RWPE2 (cell line): ENCODE measurements around the gene SLC26A5.
A peak's percentile ranks its signal among the peaks of the same experiment; 100 is the strongest.

Source experiments
- ATAC-seq: fragments of 200-7000 bp; cut with Tn5 transposase; 3 replicates; pipeline ENCODE4 v1.9.1; 2021; ENCODE audit warnings: low read depth
- DNase-seq: peaks from one replicate; pipeline ENCODE4 v3.0.0-alpha.2; 2020; ENCODE audit warnings: low spot score
- H3K27ac ChIP-seq: fragments of 450-650 bp; 2 replicates; pipeline ENCODE4 v1.5.1; 2017; ENCODE audit warnings: mild to moderate bottlenecking; ENCODE audit not compliant: poor library complexity, severe bottlenecking
- H3K27me3 ChIP-seq: fragments of 250-450 bp; sonication (Bioruptor Pico); 2 replicates; pipeline ENCODE4 v1.5.1; 2021; ENCODE audit warnings: mild to moderate bottlenecking, moderate library complexity; ENCODE audit not compliant: insufficient read depth, poor library complexity, severe bottlenecking
- H3K36me3 ChIP-seq: fragments of 250-450 bp; sonication (Bioruptor Pico); 2 replicates; pipeline ENCODE4 v1.5.1; 2020; ENCODE audit warnings: low read depth, mild to moderate bottlenecking, moderate library complexity
- H3K4me1 ChIP-seq: fragments of 250-450 bp; sonication (Bioruptor Pico); 2 replicates; pipeline ENCODE4 v1.5.1; 2021; ENCODE audit warnings: mild to moderate bottlenecking, moderate library complexity; ENCODE audit not compliant: insufficient read depth, poor library complexity, severe bottlenecking
- H3K4me3 ChIP-seq: fragments of 250-450 bp; sonication (Bioruptor Pico); 2 replicates; pipeline ENCODE4 v1.5.1; 2021; ENCODE audit warnings: mild to moderate bottlenecking, moderate library complexity; ENCODE audit not compliant: severe bottlenecking
- H3K9me3 ChIP-seq: fragments of 250-450 bp; sonication (Bioruptor Pico); 2 replicates; pipeline ENCODE4 v1.5.1; 2021; ENCODE audit warnings: mild to moderate bottlenecking, moderate library complexity; ENCODE audit not compliant: severe bottlenecking
- TF ChIP-seq, protein P1 (sequence below): fragments of 450-650 bp; IDR thresholded peaks from one replicate; pipeline ENCODE4 v1.5.1; 2017; ENCODE audit warnings: mild to moderate bottlenecking, moderate library complexity; ENCODE audit not compliant: poor library complexity, severe bottlenecking

Gene SLC26A5

DNA sequence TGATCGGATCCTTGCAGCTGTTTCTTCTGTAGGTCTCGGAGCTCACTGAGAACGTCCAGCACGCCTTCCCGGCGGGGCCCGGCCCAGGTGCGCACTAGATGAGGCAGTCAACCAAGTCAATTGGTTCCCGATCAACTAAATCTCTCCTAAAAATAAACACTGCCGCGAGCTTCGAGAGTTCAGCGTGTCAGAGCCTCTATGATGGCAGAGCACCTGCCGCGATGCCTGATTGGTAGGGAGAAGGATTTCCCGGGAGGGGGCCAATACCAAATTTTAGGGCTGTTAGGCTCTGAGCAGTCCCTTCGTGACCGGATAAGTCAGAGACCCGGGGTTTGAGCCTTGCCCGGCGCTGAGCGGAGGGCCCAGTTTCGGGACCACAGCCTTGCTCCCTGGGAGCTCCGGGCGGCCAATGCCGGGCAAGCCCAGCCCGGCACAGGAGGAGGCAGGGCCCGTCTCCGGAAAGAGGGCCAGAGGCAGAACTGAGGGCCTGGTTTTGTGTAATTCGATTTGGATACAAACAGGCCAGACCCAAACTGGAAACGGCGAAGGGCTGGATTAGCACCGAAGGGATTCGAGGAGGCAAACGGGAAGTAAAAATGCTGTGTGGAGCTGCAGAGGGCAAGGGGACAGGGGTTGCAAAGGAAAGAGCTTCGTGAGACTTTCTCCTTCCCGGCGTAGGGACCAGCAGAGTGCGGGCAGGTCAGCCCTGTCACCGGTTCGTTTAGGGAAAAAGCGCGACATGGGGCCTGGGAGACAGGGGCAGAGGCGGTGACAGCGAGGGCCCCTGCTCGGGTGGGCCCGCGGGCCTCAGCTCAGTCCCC is 569 bp downstream of the SLC26A5 start:
- DNase-seq (no peak), ATAC-seq (peak; percentile 17; the same call in 2 of the 3 replicates)
- peak overlapping the region; percentile 24 for H3K4me3 ChIP-seq
- H3K36me3 ChIP-seq, result no peaks in the 10 kb centered on the region
- H3K27ac ChIP-seq, result no peak overlapping the region
- TF ChIP-seq, protein P1, sequence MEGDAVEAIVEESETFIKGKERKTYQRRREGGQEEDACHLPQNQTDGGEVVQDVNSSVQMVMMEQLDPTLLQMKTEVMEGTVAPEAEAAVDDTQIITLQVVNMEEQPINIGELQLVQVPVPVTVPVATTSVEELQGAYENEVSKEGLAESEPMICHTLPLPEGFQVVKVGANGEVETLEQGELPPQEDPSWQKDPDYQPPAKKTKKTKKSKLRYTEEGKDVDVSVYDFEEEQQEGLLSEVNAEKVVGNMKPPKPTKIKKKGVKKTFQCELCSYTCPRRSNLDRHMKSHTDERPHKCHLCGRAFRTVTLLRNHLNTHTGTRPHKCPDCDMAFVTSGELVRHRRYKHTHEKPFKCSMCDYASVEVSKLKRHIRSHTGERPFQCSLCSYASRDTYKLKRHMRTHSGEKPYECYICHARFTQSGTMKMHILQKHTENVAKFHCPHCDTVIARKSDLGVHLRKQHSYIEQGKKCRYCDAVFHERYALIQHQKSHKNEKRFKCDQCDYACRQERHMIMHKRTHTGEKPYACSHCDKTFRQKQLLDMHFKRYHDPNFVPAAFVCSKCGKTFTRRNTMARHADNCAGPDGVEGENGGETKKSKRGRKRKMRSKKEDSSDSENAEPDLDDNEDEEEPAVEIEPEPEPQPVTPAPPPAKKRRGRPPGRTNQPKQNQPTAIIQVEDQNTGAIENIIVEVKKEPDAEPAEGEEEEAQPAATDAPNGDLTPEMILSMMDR, result no peak
- H3K9me3 ChIP-seq, result no peaks in the 10 kb centered on the region
- peaks cover 4% of the 10 kb centered on the region for H3K4me1 ChIP-seq
- peaks cover 50% of the 10 kb centered on the region for H3K27me3 ChIP-seq

DNA sequence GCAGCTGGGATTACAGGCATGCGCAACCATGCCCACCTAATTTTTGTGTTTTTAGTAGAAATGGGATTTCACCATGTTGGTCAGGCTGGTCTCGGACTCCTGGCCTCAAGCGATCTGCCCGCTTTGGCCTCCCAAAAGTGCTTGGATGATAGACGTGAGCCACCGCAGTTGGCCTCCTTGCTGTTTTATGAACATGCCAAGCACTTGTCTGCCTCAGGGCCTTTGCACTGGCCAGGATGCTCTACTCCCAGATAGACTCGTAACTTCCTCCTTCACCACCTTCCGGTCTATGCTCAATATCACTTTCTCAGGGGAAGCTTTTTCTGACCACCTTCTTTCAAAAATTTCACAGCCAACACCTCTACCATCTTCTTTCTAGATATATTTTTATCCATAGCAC is 6.3 kb downstream of the SLC26A5 start:
- no peak overlapping the region for H3K27ac ChIP-seq
- H3K9me3 ChIP-seq, result peaks cover 3% of the 10 kb centered on the region
- ATAC-seq (no peak), DNase-seq (no peak)
- peaks cover 25% of the 10 kb centered on the region for H3K27me3 ChIP-seq
- no peak overlapping the region for H3K4me3 ChIP-seq
- H3K4me1 ChIP-seq, result no peaks in the 10 kb centered on the region
- no peaks in the 10 kb centered on the region for H3K36me3 ChIP-seq
- TF ChIP-seq, protein P1, result no peak

DNA sequence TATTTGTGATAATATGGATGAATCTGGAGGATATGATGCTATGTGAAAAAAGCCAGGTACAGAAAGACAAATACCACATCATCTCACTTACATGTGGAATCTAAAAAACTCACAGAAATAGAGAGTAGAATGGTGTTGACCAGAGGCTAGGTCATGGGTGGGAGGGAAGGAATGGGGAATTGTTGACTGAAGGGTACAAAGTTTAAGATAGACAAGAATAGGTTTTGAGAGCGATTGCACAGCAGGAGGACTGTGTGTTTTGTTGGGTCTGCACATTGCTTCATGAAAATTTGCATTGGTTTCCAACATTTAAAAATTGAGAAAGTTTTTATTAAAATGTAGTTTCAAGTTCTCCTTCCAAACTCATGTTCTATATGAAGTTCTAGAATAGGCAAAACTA is 8.4 kb downstream of the SLC26A5 start:
- no peaks in the 10 kb centered on the region for H3K36me3 ChIP-seq
- H3K4me1 ChIP-seq, result no peaks in the 10 kb centered on the region
- no peak overlapping the region for H3K27ac ChIP-seq
- ATAC-seq, result no peak
- TF ChIP-seq, protein P1, result no peak
- H3K27me3 ChIP-seq, result peaks cover 5% of the 10 kb centered on the region
- no peak for DNase-seq
- peaks cover 3% of the 10 kb centered on the region for H3K9me3 ChIP-seq
- no peak overlapping the region for H3K4me3 ChIP-seq

DNA sequence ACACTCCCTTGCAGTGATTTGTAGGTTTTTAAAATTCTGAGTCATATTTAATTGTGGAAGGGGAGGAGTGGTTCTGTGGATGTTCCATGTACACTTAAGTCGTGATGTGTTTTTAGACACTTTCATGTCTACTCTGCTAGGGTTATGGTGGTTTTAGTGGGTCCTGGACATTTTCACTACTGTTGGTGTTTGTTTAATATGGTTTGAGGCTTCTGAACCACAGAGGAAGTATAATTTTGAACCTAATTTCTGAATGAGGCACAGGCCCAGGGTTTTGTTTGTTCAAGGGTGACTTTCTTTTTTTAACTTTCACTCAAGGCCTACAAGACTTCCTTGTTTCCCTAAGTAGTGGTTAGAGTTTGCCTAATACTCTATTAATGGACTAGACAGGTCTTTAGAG is 13.3 kb downstream of the SLC26A5 start:
- no peaks in the 10 kb centered on the region for H3K36me3 ChIP-seq
- peaks cover 3% of the 10 kb centered on the region for H3K27me3 ChIP-seq
- ATAC-seq (no peak), DNase-seq (no peak)
- TF ChIP-seq, protein P1, result no peak
- H3K27ac ChIP-seq, result no peak overlapping the region
- H3K4me3 ChIP-seq, result no peak overlapping the region
- no peaks in the 10 kb centered on the region for H3K4me1 ChIP-seq
- H3K9me3 ChIP-seq, result peaks cover 3% of the 10 kb centered on the region

DNA sequence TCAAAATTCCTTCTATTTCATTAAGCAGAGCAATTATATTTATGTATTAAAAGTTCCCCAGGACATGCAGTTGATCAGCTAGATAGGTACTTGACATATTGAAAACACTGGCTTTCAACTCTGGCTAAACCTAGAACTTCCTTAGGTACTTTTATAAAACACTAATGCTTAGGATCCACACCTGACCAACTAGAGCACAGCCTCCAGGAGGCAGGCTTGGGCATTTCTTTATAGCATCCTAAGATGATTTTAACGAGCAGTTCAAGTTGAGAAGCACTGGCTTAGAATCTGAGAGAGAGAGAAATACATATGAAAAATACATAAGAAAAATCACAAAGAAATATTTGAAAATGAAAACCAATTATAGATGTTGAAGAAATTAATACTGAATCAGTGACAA is 20.8 kb downstream of the SLC26A5 start:
- no peak overlapping the region for H3K4me3 ChIP-seq
- no peaks in the 10 kb centered on the region for H3K27me3 ChIP-seq
- no peak for DNase-seq
- H3K9me3 ChIP-seq, result no peaks in the 10 kb centered on the region
- ATAC-seq, result no peak
- no peak overlapping the region for H3K27ac ChIP-seq
- TF ChIP-seq, protein P1, result no peak
- no peaks in the 10 kb centered on the region for H3K36me3 ChIP-seq
- no peaks in the 10 kb centered on the region for H3K4me1 ChIP-seq
